GM19099 (cell line): ENCODE measurements around the gene ITPR3.

Experiments used
- POLR2A ChIP-seq: IDR thresholded peaks from 3 replicates; pipeline ENCODE4 v1.6.1; 2011; ENCODE audit warnings: low read depth; ENCODE audit not compliant: insufficient read length; ENCODE audit errors: extremely low read depth

Gene ITPR3

GRCh38 chr6:33586108-33586640 lies 34.9 kb upstream of the ITPR3 start:
- no peak for TF ChIP-seq POLR2A

GRCh38 chr6:33587529-33587928 lies 33.6 kb upstream of the ITPR3 start:
- TF ChIP-seq POLR2A: no peak

GRCh38 chr6:33588894-33589293 lies 32.2 kb upstream of the ITPR3 start:
- TF ChIP-seq POLR2A: no peak

GRCh38 chr6:33589392-33589730 lies 31.8 kb upstream of the ITPR3 start:
- TF ChIP-seq POLR2A: no peak

GRCh38 chr6:33589731-33590530 lies 31.2 kb upstream of the ITPR3 start:
- TF ChIP-seq POLR2A: no peak

- no peak for TF ChIP-seq POLR2A
These were observed 30.5 kb upstream of the ITPR3 start for GRCh38 chr6:33590531-33591198.

DNA sequence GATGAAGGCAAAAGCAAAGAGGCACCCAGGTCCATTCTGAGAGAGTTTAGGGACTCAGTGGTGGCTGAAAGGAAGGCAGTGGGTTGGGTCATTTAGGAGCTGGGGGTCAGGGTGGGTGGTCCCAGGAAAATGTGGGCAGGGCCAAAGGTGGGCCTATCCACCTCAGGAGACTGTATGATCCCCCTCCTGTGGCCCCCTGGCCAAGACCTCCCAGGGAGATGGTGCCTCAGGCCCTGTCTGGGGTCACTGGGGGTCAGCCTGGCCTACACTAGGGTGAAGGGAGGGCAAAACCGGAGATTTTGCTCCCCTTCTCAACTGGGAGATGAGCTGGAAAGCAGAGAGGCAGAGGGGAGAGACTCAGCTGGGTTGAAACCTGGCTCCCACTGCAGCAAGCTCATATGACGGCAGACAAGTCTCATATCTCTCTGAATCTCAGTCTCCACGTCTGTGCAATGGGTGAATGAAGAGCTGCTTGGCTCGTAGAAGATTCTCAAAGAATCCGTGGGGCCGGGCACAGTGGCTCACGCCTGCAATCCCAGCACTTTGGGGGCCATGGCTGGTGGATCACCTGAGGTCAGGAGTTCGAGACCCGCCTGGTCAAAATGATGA lies 29.6 kb upstream of the ITPR3 start:
- no peak for TF ChIP-seq POLR2A

- no peak for TF ChIP-seq POLR2A
These were observed 28.9 kb upstream of the ITPR3 start for GRCh38 chr6:33592280-33592594.

- TF ChIP-seq POLR2A: no peak
These were observed 28.3 kb upstream of the ITPR3 start for GRCh38 chr6:33592595-33593413.

DNA sequence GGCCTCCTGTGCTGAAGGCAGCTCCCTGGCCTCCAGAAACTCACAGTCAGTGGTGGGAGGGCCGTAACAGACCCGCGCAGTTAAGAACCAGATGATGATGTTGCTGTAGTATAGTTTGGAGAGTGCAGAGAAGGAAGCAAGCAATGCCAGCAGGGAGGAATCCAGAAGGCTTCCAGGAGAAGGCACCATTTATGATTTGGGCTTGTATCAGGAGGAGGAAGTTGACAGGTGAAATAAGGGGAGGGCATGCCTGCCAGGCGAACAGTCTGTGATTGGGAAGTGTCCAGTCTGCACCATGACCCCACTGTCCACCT lies 27.8 kb upstream of the ITPR3 start:
- TF ChIP-seq POLR2A: no peak

GRCh38 chr6:33595001-33595846 lies 25.9 kb upstream of the ITPR3 start:
- no peak for TF ChIP-seq POLR2A

DNA sequence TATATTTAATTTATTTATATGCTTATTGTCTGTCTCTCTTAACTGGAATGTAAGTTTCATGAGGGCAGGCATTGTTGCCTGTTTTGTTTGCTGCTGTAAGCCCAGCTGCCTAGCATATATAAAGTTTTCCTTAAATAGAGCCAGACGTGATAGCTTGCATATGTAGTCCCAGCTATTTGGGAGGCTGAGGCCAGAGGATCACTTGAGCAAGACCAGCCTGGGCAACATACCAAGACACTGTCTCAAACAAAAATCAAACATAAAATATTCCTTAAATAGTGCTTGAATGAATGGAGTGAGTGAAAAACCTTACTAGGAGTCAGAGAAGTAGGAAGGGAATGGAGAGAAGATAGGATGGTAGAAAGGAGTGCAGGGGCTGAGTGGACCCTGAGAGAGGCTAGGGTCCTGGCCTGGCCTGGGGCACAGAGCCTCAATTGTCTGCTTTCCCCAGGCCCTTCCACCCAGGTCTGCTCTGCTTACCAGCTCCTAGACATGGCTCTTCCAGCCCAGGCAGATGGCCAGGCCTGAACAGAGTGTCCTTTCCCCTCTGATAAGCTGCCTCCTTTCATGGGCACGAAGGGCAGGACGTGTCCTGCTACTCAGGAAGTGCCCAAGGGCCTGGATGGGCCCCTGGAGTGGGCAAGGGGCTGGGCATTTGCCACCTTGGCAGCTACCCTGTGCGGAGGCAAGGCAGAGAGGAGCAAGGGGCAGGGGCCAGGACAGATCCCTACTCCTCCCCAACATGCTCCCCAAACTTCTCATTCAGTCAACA lies 23.4 kb upstream of the ITPR3 start:
- no peak for TF ChIP-seq POLR2A

DNA sequence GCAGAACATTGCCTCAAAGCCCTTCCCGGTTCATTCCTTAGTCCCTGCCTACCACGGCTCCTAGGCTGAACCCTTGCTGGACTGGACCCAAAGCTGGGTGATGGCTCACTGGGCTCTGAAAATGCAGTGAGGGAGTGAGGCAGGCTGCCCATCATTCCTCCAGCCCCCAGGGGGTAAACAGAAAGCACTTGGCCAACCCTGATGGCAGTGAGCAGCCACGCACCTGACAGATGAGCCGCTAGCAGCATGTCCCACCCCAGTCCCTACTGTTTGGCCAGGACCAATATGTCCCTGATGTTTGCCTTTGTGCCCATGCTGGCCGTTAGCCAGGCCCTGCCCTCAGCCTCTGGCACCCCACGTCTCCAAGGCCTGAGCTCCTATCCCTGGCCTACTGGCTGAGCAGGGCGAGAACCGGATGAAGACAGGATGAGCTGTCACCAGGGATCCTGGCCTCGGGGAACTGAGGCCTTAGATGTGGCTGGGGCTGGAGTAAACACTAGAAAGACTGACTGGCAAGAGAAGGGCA lies 21.6 kb upstream of the ITPR3 start:
- TF ChIP-seq POLR2A: no peak
